Neural progenitor cell (in vitro differentiated cells): ENCODE data around the gene SLC18A3.

ENCODE experiments used
- EZH2 ChIP-seq: fragments of 200-600 bp; sonication (generic); IDR thresholded peaks from 2 replicates; pipeline ENCODE4 v1.6.1; 2017; ENCODE audit warnings: antibody characterized with exemption, mild to moderate bottlenecking, moderate library complexity
- EZH2phosphoT487 ChIP-seq: fragments of 200-600 bp; sonication (generic); IDR thresholded peaks from 2 replicates; pipeline ENCODE4 v1.6.1; 2017; ENCODE audit warnings: antibody characterized with exemption
- TF ChIP-seq, protein P1 (sequence below): fragments of 200-600 bp; sonication (generic); IDR thresholded peaks from 2 replicates; pipeline ENCODE4 v1.5.1; 2017; ENCODE audit warnings: antibody characterized with exemption, mild to moderate bottlenecking

DNA sequence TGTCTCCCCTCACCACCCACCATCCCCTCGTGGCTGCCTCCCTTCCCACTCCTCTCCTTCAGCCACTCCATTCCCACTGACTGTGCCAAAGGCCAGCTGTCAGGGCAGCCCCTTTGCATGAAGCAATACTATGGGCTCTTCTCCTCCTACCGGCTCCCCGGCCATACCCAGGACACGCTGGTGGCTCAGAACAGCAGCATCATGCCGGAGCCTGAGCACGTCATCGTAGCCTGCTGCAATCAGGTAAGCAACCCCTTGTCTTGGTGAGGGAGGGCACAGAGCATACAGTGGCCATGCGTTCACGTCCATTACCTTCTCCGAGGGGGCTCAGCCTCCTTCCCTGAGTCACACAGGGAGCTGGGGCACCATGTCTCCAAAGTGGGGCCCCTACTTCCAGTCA is 15.3 kb downstream of the SLC18A3 start:
- TF ChIP-seq, protein P1, sequence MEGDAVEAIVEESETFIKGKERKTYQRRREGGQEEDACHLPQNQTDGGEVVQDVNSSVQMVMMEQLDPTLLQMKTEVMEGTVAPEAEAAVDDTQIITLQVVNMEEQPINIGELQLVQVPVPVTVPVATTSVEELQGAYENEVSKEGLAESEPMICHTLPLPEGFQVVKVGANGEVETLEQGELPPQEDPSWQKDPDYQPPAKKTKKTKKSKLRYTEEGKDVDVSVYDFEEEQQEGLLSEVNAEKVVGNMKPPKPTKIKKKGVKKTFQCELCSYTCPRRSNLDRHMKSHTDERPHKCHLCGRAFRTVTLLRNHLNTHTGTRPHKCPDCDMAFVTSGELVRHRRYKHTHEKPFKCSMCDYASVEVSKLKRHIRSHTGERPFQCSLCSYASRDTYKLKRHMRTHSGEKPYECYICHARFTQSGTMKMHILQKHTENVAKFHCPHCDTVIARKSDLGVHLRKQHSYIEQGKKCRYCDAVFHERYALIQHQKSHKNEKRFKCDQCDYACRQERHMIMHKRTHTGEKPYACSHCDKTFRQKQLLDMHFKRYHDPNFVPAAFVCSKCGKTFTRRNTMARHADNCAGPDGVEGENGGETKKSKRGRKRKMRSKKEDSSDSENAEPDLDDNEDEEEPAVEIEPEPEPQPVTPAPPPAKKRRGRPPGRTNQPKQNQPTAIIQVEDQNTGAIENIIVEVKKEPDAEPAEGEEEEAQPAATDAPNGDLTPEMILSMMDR: no peak
- no peak for TF ChIP-seq EZH2
- no peak for TF ChIP-seq EZH2phosphoT487
